ENCODE measurements around the gene MLPH. TPM values are rescaled to one million over a fixed set of nuclear protein-coding genes. Genes with fewer than 3 reads are reported as not detected.

The MLPH gene
- total and polyA plus RNA-seq, 2 donors (not counting 1 experiment from before 2014, with no cell fraction given), result not detected

- POLR2A ChIA-PET, result no interaction called here
- no peak for DNase-seq
- no peak for TF ChIP-seq CTCF (IDR thresholded peaks at IDR 0.05)
- no peak for TF ChIP-seq EZH2 (IDR thresholded peaks at IDR 0.05; ENCODE audit: borderline replicate concordance, insufficient read depth, low read depth, low read length, poor library complexity, severe bottlenecking)
- Histone ChIP-seq H3K9ac (ENCODE audit: low read length) (no peak overlapping the region), H3K36me3 (replicated peaks in 1 of 2; ENCODE audit: control extremely low read depth in 1 of 2, control insufficient read depth in 1 of 2, extremely low read depth in 1 of 2, insufficient read depth in 2 of 2, low read length in 1 of 2) (no peaks in the 10 kb centered on the region), H3K4me2 (replicated peaks; ENCODE audit: low read depth, low read length, poor library complexity, severe bottlenecking) (no peak overlapping the region), H3K4me3 (ENCODE audit: control extremely low read depth in 1 of 5, extremely low read depth in 1 of 5, insufficient read depth in 1 of 5, low read depth in 2 of 5, low read length in 4 of 5) (no peak overlapping the region), H4K20me1 (ENCODE audit: control insufficient read depth, insufficient read depth, low read length, poor library complexity, severe bottlenecking) (no peaks in the 10 kb centered on the region), H3K27me3 (replicated peaks in 1 of 4; ENCODE audit: control extremely low read depth in 1 of 4, control insufficient read depth in 3 of 4, insufficient read depth in 4 of 4, low read length in 3 of 4) (peaks cover 0 to 13% (median 0%) of the 10 kb centered on the region in 4 experiments), H3K9me3 (ENCODE audit: control extremely low read depth in 1 of 3, control insufficient read depth in 2 of 3, insufficient read depth in 1 of 3, low read length in 2 of 3) (peaks cover 0 to 5% (median 0%) of the 10 kb centered on the region in 3 donors), H3K79me2 (ENCODE audit: control insufficient read depth, insufficient read depth, low read length) (no peaks in the 10 kb centered on the region), H3K4me1 (ENCODE audit: control insufficient read depth in 2 of 2, insufficient read depth in 2 of 2, low read length in 2 of 2) (peaks cover 18 to 21% of the 10 kb centered on the region in 2 donors), H3K27ac (ENCODE audit: low read length in 2 of 2) (no peak overlapping the region), H2AFZ (ENCODE audit: insufficient read depth, low read depth, low read length, poor library complexity, severe bottlenecking) (no peak overlapping the region)
- intact Hi-C loops (cut with micrococcal nuclease), result no loop called here
- WGBS (ENCODE audit: insufficient coverage), result 70% methylated on average over 8 of the region's 8 CpGs
- Mint-ChIP-seq H3K4me3 (no peak overlapping the region), H3K27me3 (peaks cover 12% of the 10 kb centered on the region), H3K27ac (no peak overlapping the region), H3K9me3 (ENCODE audit: insufficient read depth) (no peaks in the 10 kb centered on the region), H3K4me1 (peaks cover 20% of the 10 kb centered on the region)
- no peak for ATAC-seq (ENCODE audit: low read depth)
- CTCF ChIA-PET, result no interaction called here
Observed at GRCh38 chr2:237438080-237438940, 48.7 kb upstream of the MLPH start.

- Histone ChIP-seq H3K4me2 (replicated peaks; ENCODE audit: low read depth, low read length, poor library complexity, severe bottlenecking) (no peak overlapping the region), H3K9ac (ENCODE audit: low read length) (no peak overlapping the region), H3K4me3 (ENCODE audit: control extremely low read depth in 1 of 5, extremely low read depth in 1 of 5, insufficient read depth in 1 of 5, low read depth in 2 of 5, low read length in 4 of 5) (no peak overlapping the region), H3K9me3 (ENCODE audit: control extremely low read depth in 1 of 3, control insufficient read depth in 2 of 3, insufficient read depth in 1 of 3, low read length in 2 of 3) (no peaks in the 10 kb centered on the region), H3K79me2 (ENCODE audit: control insufficient read depth, insufficient read depth, low read length) (no peaks in the 10 kb centered on the region), H3K27ac (ENCODE audit: low read length in 2 of 2) (no peak overlapping the region), H3K27me3 (replicated peaks in 1 of 4; ENCODE audit: control extremely low read depth in 1 of 4, control insufficient read depth in 3 of 4, insufficient read depth in 4 of 4, low read length in 3 of 4) (peaks cover 0 to 2% (median 0%) of the 10 kb centered on the region in 4 experiments), H4K20me1 (ENCODE audit: control insufficient read depth, insufficient read depth, low read length, poor library complexity, severe bottlenecking) (no peaks in the 10 kb centered on the region), H3K4me1 (ENCODE audit: control insufficient read depth in 2 of 2, insufficient read depth in 2 of 2, low read length in 2 of 2) (no peaks in the 10 kb centered on the region), H3K36me3 (replicated peaks in 1 of 2; ENCODE audit: control extremely low read depth in 1 of 2, control insufficient read depth in 1 of 2, extremely low read depth in 1 of 2, insufficient read depth in 2 of 2, low read length in 1 of 2) (no peaks in the 10 kb centered on the region), H2AFZ (ENCODE audit: insufficient read depth, low read depth, low read length, poor library complexity, severe bottlenecking) (no peak overlapping the region)
- ChIA-PET POLR2A (no interaction called here), CTCF (interaction anchor here (1.3 kb wide), 2 partner anchors 20 to 72 kb away, joined by 3 read pairs; no protein-coding TSS in a partner anchor)
- no CpG with 5 or more reads among the region's 2 CpGs for WGBS (ENCODE audit: insufficient coverage)
- intact Hi-C loops (cut with micrococcal nuclease), result no loop called here
- TF ChIP-seq EZH2 (IDR thresholded peaks at IDR 0.05; ENCODE audit: borderline replicate concordance, insufficient read depth, low read depth, low read length, poor library complexity, severe bottlenecking) (no peak), CTCF (IDR thresholded peaks at IDR 0.05) (no peak)
- Mint-ChIP-seq H3K9me3 (ENCODE audit: insufficient read depth) (no peaks in the 10 kb centered on the region), H3K27me3 (peaks cover 13% of the 10 kb centered on the region), H3K4me1 (peaks cover 3% of the 10 kb centered on the region), H3K4me3 (no peak overlapping the region), H3K27ac (no peak overlapping the region)
- ATAC-seq (ENCODE audit: low read depth) (no peak), DNase-seq (no peak)
Observed at GRCh38 chr2:237440819-237441281, 46.2 kb upstream of the MLPH start.

All from B cell (primary cell).